ENCODE data around the gene DNAAF2. TPM values are rescaled to one million over a fixed set of nuclear protein-coding genes. Genes with fewer than 3 reads are reported as not detected.

The DNAAF2 gene
- total RNA-seq, 1 donor from 2014 or later: 7.3 TPM

DNA sequence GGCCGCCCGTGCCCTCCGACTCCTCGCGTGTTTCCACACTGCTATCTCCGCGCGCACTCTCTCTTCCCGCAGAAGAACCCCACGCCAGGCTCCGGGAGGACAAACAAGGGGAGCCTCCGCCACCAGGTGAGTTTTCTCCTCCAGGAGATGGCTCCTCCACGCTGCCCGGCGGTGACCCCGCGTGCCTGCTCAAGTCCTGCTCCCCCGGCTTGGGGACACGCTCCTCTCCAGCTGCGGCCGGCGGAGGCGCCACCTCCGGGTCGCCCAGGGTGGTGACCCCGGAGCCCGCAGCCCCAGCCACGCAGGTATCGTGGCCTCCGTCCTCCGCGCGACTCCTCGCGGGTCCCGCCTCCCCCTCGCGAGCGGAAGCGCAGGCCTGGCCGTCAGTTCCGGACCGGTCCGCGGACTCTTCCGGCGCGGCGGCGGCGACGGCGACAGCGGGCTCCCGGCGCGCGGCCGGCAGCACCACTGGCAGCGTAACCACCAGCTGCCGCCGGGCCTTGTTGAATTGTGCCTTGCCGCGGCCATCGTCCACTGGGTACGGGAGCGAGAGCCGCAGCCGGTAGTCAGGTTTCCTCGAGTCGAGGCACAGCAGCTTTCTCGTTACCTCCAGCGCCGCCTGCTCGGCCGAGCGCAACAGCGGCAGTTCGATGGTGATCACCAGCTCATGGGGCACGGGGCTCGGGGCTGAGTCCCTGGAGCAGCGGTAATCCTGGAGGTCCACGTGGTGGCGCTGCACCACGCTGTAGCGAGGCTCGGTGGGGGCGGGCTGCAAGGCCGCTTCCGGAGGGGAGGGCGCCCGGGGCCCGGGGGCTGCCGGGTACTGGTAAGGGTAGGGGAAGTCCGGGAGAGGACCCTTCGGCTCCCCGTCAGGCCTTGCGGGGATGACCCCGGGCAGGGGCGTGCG, 1.2 kb downstream of the DNAAF2 start:
- peaks cover 46% of the 10 kb centered on the region for H3K4me1 Mint-ChIP-seq (ENCODE audit: unreplicated experiment)

DNA sequence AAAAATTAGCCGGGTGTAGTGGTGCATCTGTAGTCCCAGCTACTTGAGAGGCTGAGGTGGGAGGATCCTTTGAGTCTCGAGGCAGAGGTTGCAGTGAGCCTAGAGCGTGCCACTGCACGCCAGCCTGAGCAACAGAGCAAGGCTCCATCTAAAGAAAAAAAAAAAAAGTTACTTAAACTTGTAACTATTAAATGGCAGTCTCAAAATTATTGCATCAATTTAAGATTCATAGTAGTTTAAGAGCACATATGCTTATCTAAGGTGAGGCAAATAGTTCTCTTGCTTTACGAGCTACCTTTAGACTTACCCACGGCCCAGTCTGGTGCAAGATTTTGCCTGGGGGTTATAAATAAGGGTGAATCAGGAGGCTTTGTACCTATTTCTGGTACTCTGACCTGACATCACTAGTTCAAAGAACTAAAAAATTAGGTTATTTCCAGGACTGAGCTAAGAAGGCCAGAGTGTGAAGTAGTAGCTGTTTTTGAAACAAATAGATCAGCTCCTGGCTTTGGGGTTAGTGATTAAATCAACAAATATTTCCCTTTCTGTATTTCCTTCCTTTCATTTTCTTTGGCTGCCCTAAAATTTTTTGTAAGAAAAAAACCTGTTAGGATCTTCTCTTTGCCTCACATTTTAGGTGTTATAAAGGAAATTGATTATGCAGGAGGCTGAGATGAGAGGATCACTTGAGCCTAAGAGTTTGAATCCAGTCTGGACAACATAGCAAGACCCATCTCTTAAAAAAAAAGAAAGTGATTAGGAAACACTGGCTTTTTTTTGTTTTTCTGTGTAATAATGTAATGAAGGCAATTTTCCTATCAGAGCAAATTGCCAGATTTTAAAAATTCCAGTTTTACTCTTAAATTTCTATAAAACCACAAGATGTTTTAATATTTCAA, 10.9 kb downstream of the DNAAF2 start:
- Mint-ChIP-seq H3K27ac (ENCODE audit: unreplicated experiment) (no peak overlapping the region), H3K36me3 (ENCODE audit: unreplicated experiment) (peaks cover 14% of the 10 kb centered on the region), H3K9me3 (ENCODE audit: unreplicated experiment) (no peaks in the 10 kb centered on the region), H3K4me3 (ENCODE audit: unreplicated experiment) (no peak overlapping the region), H3K27me3 (ENCODE audit: unreplicated experiment) (no peaks in the 10 kb centered on the region), H3K4me1 (ENCODE audit: unreplicated experiment) (peaks cover 50% of the 10 kb centered on the region)
- no peak for DNase-seq (ENCODE audit: extremely low spot score, unreplicated experiment)
- TF ChIP-seq CTCF (IDR thresholded peaks at IDR 0.05): no peak

More for the DNA sequence above, 1.2 kb downstream of the DNAAF2 start:
- no peaks in the 10 kb centered on the region for H3K9me3 Mint-ChIP-seq (ENCODE audit: unreplicated experiment)
- DNase-seq (ENCODE audit: extremely low spot score, unreplicated experiment): peak; percentile 98
- H3K27ac Mint-ChIP-seq (ENCODE audit: unreplicated experiment): peak overlapping the region; percentile 91
- TF ChIP-seq CTCF (IDR thresholded peaks at IDR 0.05): peak; percentile 90
- H3K36me3 Mint-ChIP-seq (ENCODE audit: unreplicated experiment): peaks cover 17% of the 10 kb centered on the region
- peak overlapping the region; percentile 96 for H3K4me3 Mint-ChIP-seq (ENCODE audit: unreplicated experiment)
- H3K27me3 Mint-ChIP-seq (ENCODE audit: unreplicated experiment): no peaks in the 10 kb centered on the region

GRCh38 chr14:49623387-49623786, 11.7 kb downstream of the DNAAF2 start:
- no peak for DNase-seq (ENCODE audit: extremely low spot score, unreplicated experiment)
- TF ChIP-seq CTCF (IDR thresholded peaks at IDR 0.05): no peak
- Mint-ChIP-seq H3K36me3 (ENCODE audit: unreplicated experiment) (peaks cover 19% of the 10 kb centered on the region), H3K27me3 (ENCODE audit: unreplicated experiment) (no peaks in the 10 kb centered on the region), H3K9me3 (ENCODE audit: unreplicated experiment) (no peaks in the 10 kb centered on the region), H3K4me3 (ENCODE audit: unreplicated experiment) (peak overlapping the region; percentile 98), H3K4me1 (ENCODE audit: unreplicated experiment) (peaks cover 53% of the 10 kb centered on the region), H3K27ac (ENCODE audit: unreplicated experiment) (no peak overlapping the region)

- no peak for DNase-seq (ENCODE audit: extremely low spot score, unreplicated experiment)
- H3K27ac Mint-ChIP-seq (ENCODE audit: unreplicated experiment): peak overlapping the region; percentile 98
- H3K4me3 Mint-ChIP-seq (ENCODE audit: unreplicated experiment): peak overlapping the region; percentile 98
Measured at GRCh38 chr14:49622022-49622607, 12.9 kb downstream of the DNAAF2 start.

More at GRCh38 chr14:49622022-49622607, 12.9 kb downstream of the DNAAF2 start:
- H3K36me3 Mint-ChIP-seq (ENCODE audit: unreplicated experiment): peaks cover 25% of the 10 kb centered on the region
- H3K27me3 Mint-ChIP-seq (ENCODE audit: unreplicated experiment): no peaks in the 10 kb centered on the region
- H3K9me3 Mint-ChIP-seq (ENCODE audit: unreplicated experiment): no peaks in the 10 kb centered on the region
- peaks cover 51% of the 10 kb centered on the region for H3K4me1 Mint-ChIP-seq (ENCODE audit: unreplicated experiment)
- no peak for TF ChIP-seq CTCF (IDR thresholded peaks at IDR 0.05)

All from osteocyte (in vitro differentiated cells).